GM12801 (cell line): ENCODE data around the gene CDC42EP2.

Source experiments
- TF ChIP-seq, protein P1 (sequence below): IDR thresholded peaks from one replicate; pipeline ENCODE4 v1.5.1; 2011; ENCODE audit warnings: control low read depth; ENCODE audit not compliant: insufficient read length; ENCODE audit errors: extremely low read depth

Gene CDC42EP2

DNA sequence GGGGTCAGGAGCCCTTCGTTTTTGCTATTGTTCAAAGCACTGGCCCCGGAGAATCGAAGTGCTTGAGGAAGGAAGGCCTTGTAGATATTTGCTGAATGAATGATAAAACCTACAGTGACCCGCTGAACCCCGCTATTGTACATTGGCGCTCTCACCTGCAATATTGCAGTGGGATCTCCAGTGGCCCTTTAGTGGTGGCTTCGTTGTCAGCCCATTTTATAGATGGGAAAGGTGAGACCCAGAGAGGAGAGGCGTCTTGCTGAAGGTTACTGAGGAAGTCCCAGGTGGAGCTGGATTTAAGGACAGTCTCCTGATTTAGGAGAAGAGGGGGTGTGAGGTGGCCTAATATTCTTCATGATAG, 1.2 kb downstream of the CDC42EP2 start:
- TF ChIP-seq, protein P1, sequence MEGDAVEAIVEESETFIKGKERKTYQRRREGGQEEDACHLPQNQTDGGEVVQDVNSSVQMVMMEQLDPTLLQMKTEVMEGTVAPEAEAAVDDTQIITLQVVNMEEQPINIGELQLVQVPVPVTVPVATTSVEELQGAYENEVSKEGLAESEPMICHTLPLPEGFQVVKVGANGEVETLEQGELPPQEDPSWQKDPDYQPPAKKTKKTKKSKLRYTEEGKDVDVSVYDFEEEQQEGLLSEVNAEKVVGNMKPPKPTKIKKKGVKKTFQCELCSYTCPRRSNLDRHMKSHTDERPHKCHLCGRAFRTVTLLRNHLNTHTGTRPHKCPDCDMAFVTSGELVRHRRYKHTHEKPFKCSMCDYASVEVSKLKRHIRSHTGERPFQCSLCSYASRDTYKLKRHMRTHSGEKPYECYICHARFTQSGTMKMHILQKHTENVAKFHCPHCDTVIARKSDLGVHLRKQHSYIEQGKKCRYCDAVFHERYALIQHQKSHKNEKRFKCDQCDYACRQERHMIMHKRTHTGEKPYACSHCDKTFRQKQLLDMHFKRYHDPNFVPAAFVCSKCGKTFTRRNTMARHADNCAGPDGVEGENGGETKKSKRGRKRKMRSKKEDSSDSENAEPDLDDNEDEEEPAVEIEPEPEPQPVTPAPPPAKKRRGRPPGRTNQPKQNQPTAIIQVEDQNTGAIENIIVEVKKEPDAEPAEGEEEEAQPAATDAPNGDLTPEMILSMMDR: no peak

DNA sequence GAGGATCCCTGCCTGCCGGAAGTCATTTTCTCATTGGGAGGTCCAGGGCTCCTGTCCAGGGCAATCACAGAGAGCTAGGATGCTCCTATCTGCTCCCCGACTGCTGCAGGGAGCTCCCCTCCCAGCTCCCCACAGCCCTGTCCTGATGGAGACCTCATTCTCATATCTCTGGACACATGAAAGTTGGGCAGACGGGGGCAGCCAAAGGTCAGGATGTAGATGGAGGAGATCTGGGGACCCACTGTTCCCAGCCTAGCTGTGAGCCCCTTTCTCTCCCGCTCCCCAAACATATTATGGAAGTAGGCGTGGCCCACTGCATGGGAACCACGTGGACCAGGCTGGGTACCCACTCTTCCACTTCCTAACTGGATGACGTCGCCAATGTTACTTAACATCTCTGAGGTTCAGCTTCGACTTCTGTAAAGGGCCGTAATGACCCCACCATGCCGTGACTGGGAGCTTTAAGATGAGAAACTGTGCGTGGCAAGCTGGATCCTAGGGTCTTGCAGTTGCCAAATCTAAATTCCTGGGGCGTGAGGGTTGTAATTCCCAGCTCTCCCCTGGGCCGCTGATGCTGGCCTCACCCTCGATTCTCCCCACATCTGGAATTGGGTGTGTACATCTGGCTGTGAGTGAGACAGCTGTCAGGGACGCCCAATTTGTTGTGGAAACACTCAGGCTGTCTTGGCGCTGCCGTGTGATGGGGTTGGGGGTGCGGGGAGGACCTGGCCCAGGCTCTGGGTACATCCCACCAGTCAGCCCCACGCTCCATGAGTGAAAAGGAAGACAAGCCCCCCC, 1.8 kb downstream of the CDC42EP2 start:
- TF ChIP-seq, protein P1: no peak

- TF ChIP-seq, protein P1: no peak
Measured at GRCh38 chr11:65317025-65317786, 2.5 kb downstream of the CDC42EP2 start.

- TF ChIP-seq, protein P1: no peak
Measured at GRCh38 chr11:65320386-65321075, 5.9 kb downstream of the CDC42EP2 start.

GRCh38 chr11:65321076-65321475, 6.4 kb downstream of the CDC42EP2 start:
- TF ChIP-seq, protein P1: no peak

GRCh38 chr11:65321828-65322485, 7.3 kb downstream of the CDC42EP2 start:
- TF ChIP-seq, protein P1: no peak

GRCh38 chr11:65323813-65324212, 9.1 kb downstream of the CDC42EP2 start:
- TF ChIP-seq, protein P1: no peak
